Coronary artery (tissue), 2 donors: ENCODE measurements around the gene DPP10.

Experiments
- DNase-seq: peaks from one replicate; pipeline ENCODE4 v3.0.0-alpha.2; 2017; ENCODE audit warnings: low spot score
- H3K27ac ChIP-seq, 2 donors: fragments of 200-600 bp; sonication (generic); one replicate each; pipeline ENCODE4 v1.5.1; 2016 to 2019
- H3K4me3 ChIP-seq: fragments of 200-600 bp; sonication (generic); 2 replicates; pipeline ENCODE4 v1.5.1; 2016; ENCODE audit warnings: mild to moderate bottlenecking, moderate library complexity
- TF ChIP-seq, protein P1 (sequence below): fragments of 200-600 bp; sonication (generic); IDR thresholded peaks from one replicate; pipeline ENCODE4 v1.5.1; 2019; ENCODE audit warnings: antibody characterized with exemption

The DPP10 gene

DNA sequence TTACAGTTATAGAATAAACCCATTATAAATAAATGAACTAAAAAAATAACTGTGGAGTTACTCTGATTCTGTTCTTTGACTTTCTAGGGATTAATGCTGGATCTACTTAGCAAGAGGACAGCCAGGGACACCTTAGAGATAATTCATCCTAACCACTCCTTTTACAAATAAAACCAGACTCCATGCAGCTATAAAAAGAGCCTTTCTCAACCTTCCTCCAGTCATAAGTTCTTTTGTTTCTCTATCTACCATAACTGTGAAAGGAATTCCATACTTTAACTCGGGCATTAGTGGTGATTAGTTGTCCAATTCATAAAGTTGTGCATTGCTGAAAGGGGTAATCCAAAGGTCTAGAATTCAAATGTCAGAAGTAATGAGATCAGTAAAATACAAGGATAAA lies 682.4 kb downstream of the DPP10 start:
- no peak for DNase-seq
- H3K4me3 ChIP-seq = no peak overlapping the region
- H3K27ac ChIP-seq = no peak overlapping the region
- TF ChIP-seq, protein P1, sequence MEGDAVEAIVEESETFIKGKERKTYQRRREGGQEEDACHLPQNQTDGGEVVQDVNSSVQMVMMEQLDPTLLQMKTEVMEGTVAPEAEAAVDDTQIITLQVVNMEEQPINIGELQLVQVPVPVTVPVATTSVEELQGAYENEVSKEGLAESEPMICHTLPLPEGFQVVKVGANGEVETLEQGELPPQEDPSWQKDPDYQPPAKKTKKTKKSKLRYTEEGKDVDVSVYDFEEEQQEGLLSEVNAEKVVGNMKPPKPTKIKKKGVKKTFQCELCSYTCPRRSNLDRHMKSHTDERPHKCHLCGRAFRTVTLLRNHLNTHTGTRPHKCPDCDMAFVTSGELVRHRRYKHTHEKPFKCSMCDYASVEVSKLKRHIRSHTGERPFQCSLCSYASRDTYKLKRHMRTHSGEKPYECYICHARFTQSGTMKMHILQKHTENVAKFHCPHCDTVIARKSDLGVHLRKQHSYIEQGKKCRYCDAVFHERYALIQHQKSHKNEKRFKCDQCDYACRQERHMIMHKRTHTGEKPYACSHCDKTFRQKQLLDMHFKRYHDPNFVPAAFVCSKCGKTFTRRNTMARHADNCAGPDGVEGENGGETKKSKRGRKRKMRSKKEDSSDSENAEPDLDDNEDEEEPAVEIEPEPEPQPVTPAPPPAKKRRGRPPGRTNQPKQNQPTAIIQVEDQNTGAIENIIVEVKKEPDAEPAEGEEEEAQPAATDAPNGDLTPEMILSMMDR = no peak

GRCh38 chr2:115129536-115129935 lies 687.1 kb downstream of the DPP10 start:
- no peak overlapping the region for H3K4me3 ChIP-seq
- H3K27ac ChIP-seq = no peak overlapping the region
- no peak for DNase-seq
- TF ChIP-seq, protein P1 = no peak

DNA sequence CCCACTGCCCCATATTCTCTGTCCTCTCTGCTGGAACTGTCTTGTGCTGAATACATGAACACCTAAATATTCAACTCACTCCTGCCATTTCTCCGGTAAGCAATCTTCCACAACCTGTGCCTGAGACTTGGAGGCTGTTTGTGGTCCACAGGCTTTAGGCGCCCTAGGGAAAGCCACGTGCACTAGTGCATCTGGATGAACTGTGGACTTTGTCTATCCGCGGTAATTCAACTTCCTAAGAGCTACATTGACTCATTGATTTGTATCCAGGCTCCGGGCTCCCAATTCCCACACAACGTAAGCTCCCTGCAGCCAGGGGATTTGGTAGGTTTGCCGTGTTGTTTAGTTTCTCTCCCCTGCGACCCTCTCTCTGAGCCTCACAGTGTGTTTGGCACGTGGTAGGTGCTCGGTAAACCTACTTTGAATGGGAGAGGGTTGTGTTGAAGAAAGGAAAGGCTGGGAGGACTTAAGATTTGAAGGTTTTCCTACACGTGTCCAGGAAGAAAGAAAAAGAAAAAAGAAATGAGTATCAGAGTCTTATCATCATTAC lies 718.2 kb downstream of the DPP10 start:
- no peak overlapping the region for H3K4me3 ChIP-seq
- TF ChIP-seq, protein P1 = no peak
- DNase-seq = no peak
- H3K27ac ChIP-seq = no peak overlapping the region

DNA sequence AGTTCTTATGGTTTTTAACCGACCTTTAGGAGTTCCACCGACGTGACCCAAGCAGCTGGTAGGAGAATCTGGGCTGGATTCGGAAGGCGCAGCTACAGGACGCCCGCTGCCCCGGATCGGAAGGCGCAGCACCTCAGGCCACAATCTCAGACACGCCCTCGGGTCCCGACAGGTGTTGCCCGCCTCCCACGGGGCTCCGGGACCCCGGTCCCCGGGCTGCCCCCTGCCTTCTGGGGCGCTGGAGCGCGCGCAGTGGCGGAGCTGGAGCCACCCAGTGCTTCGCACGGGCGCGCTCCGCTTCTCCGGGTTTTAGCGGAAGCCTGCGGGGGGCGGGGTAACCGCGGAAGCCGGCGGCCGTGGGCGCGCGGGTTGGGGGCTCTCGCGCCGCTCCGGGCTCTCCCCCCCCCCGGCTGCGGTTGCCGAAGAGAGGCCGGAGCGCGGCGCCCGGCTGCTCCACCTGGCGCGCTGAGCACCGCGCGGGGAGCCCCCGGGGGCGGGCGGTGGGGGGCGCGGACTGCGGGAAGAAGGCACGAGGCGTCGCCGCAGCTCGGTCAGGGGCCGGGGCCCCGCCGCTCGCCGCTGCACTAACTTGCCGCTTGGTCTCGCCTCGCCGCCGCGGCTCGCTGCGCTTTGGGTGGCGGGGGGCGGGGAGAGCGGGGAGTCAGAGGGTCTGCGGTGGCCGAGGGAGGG lies 718.8 kb downstream of the DPP10 start:
- Histone ChIP-seq H3K27ac (no peak overlapping the region), H3K4me3 (peak overlapping the region; percentile 45)
- no peak for DNase-seq
- TF ChIP-seq, protein P1 = no peak

GRCh38 chr2:115161771-115162493 lies 719.5 kb downstream of the DPP10 start:
- Histone ChIP-seq H3K27ac (no peak overlapping the region), H3K4me3 (peak overlapping the region; percentile 45)
- no peak for DNase-seq
- TF ChIP-seq, protein P1 = no peak

GRCh38 chr2:115162494-115163293 lies 720.3 kb downstream of the DPP10 start:
- TF ChIP-seq, protein P1 = no peak
- H3K4me3 ChIP-seq = no peak overlapping the region
- no peak for DNase-seq
- no peak overlapping the region for H3K27ac ChIP-seq
